HepG2 (cell line): Measurements from ENCODE around the gene POLQ. TPM values are rescaled to one million over a fixed set of nuclear protein-coding genes. Genes with fewer than 3 reads are reported as not detected.

Experiments used
- ATAC-seq: fragments of 200-7000 bp; cut with Tn5 transposase; 3 replicates; pipeline ENCODE4 v1.9.1; 2020; ENCODE audit warnings: mild to moderate bottlenecking, moderate library complexity
- BruUV-seq: library from RNA; stranded (reverse); fragments of 400-500 nt; replicated peaks from 2 replicates; lab custom pipeline; 2021; lab: Mats Ljungman, UMichigan
- CTCF ChIA-PET: fragments of 300-600 bp; formaldehyde crosslinking; extraction: SDS; loops from one replicate; lab custom pipeline; 2021; ENCODE audit warnings: low total read pairs, inconsistent platforms, low intra/inter-chr PET ratio; lab: Yijun Ruan, JAX
- POLR2A ChIA-PET: fragments of 350-600 bp; sonication (Branson Sonifier 250); formaldehyde crosslinking; loops from one replicate; lab custom pipeline; 2020; ENCODE audit warnings: antibody characterized with exemption, inconsistent platforms; lab: Yijun Ruan, JAX
- DNase-seq: peaks from one replicate; pipeline ENCODE4 v3.0.0-alpha.2; 2015; ENCODE audit warnings: low spot score
- FAIRE-seq: peaks from 3 replicates; lab custom pipeline; 2011; peaks lifted over from hg19 to GRCh38; lab: Jason Lieb, UNC
- H2AFZ ChIP-seq: one replicate; pipeline ENCODE4 v1.6.1; 2011; ENCODE audit warnings: low read length, inconsistent platforms
- H3K27ac ChIP-seq: fragments of 300-600 bp; 3 replicates; pipeline ENCODE4 v1.8.0; 2011; ENCODE audit warnings: mixed run types, mild to moderate bottlenecking, mixed read lengths, low read length, inconsistent platforms; ENCODE audit not compliant: insufficient read depth; ENCODE audit errors: extremely low read length
- H3K27me3 ChIP-seq, 2 experiments: fragments of 200-600 bp in 1 of 2; 2 replicates in 1 of 2; 3 replicates in 1 of 2; pipeline versions ENCODE4 v1.6.0 to v1.8.0; 2011; ENCODE audit warnings: low read length in 2 of 2, mild to moderate bottlenecking in 2 of 2, moderate library complexity in 2 of 2, inconsistent platforms in 1 of 2; ENCODE audit not compliant: insufficient read depth in 2 of 2, control insufficient read depth in 1 of 2
- H3K36me3 ChIP-seq, 2 experiments: fragments of 200-600 bp in 1 of 2; replicated peaks in 1 of 2; 2 replicates in 1 of 2; 3 replicates in 1 of 2; pipeline versions ENCODE4 v1.5.1 to v1.8.0; 2011; ENCODE audit warnings: low read length in 2 of 2, inconsistent platforms in 1 of 2; ENCODE audit not compliant: insufficient read depth in 2 of 2, control insufficient read depth in 1 of 2
- H3K4me1 ChIP-seq: 2 replicates; pipeline ENCODE4 v1.5.1; 2012; ENCODE audit warnings: low read length, inconsistent platforms; ENCODE audit not compliant: insufficient read depth
- H3K4me2 ChIP-seq: 2 replicates; pipeline ENCODE4 v1.6.0; 2011; ENCODE audit warnings: low read depth, low read length, inconsistent platforms
- H3K4me3 ChIP-seq, 3 experiments: fragments of 200-600 bp in 1 of 3; sonication (generic), shearing (Covaris generic) in 1 of 3; replicated peaks in 1 of 3; 2 replicates each; pipeline ENCODE4 v1.5.1; 2011 to 2016; ENCODE audit warnings: low read length in 3 of 3, inconsistent platforms in 2 of 3, low read depth in 2 of 3, mild to moderate bottlenecking in 2 of 3, control low read depth in 1 of 3, mixed read lengths in 1 of 3; ENCODE audit not compliant: insufficient read depth in 1 of 3
- H3K79me2 ChIP-seq: one replicate; pipeline ENCODE4 v1.6.1; 2011; ENCODE audit warnings: low read length, inconsistent platforms; ENCODE audit not compliant: insufficient read depth
- H3K9ac ChIP-seq: 2 replicates; pipeline ENCODE4 v1.6.0; 2011; ENCODE audit warnings: mild to moderate bottlenecking, low read depth, low read length, inconsistent platforms; ENCODE audit not compliant: insufficient read depth
- H3K9me3 ChIP-seq: 2 replicates; pipeline ENCODE4 v1.5.1; 2012; ENCODE audit warnings: mild to moderate bottlenecking, low read length
- H4K20me1 ChIP-seq: 2 replicates; pipeline ENCODE4 v1.6.0; 2011; ENCODE audit warnings: inconsistent platforms, mild to moderate bottlenecking, low read length, moderate library complexity; ENCODE audit not compliant: insufficient read depth
- AGO1 ChIP-seq: fragments of 200-400 bp; formaldehyde crosslinking; IDR thresholded peaks from 2 replicates; pipeline ENCODE4 v1.6.1; 2017; ENCODE audit warnings: mild to moderate bottlenecking, low read depth, low read length, moderate library complexity; ENCODE audit not compliant: poor library complexity, severe bottlenecking
- ZNF570 ChIP-seq: sonication (generic); formaldehyde crosslinking; IDR thresholded peaks from 2 replicates; pipeline ENCODE4 v1.4.0; 2020; ENCODE audit warnings: mild to moderate bottlenecking, missing genetic modification reagents, borderline replicate concordance
- WGBS: methylation state at CpG from one replicate; pipeline ENCODE4 v1.1.6; 2017; ENCODE audit warnings: low lambda C conversion rate; 5-methylcytosine and 5-hydroxymethylcytosine counted together
- in situ Hi-C: cut with HindIII; loops from 2 replicates; pipeline ENCODE4 v1.10.0; 2017; ENCODE audit warnings: low pct_unique_long_range_greater_than_20kb; ENCODE audit not compliant: extremely low pct_ligation_motif_present
- intact Hi-C: fragments of 100-400 bp; cut with micrococcal nuclease; formaldehyde crosslinking; loops from one replicate; pipeline ENCODE4 v1.10.0; 2022; ENCODE audit not compliant: unreplicated experiment
- polyA plus RNA-seq, 8 experiments: library from polyadenylated mRNA; depleted of rRNA in 3 of 8; stranded (reverse) in 7 of 8; unstranded in 1 of 8; fragments of >200 nt; fragmentation: Illumina TruSeq in 4 of 8; extraction: Trizol in 4 of 8; gene quantifications; 2 replicates each; pipeline versions ENCODE4 v1.2.1 to v1.2.3, GENCODE V29; 2011 to 2016; ENCODE audit warnings: low read depth in 4 of 8, missing spikeins in 1 of 8, mixed read lengths in 1 of 8; ENCODE audit not compliant: insufficient read depth in 1 of 8
- total RNA-seq, 5 experiments: library from RNA; depleted of rRNA; stranded (reverse); fragments of >200 nt; fragmentation: Illumina TruSeq; extraction: Trizol; gene quantifications; 2 replicates each; pipeline ENCODE4 v1.2.3, GENCODE V29; 2016; ENCODE audit warnings: low read depth in 1 of 5
- TF ChIP-seq, protein P1 (sequence below), 2 experiments: IDR thresholded peaks; 2 replicates each; pipeline ENCODE4 v1.6.1; 2011 to 2012; ENCODE audit warnings: low read length in 2 of 2, borderline replicate concordance in 1 of 2, low read depth in 1 of 2, mild to moderate bottlenecking in 1 of 2, moderate library complexity in 1 of 2

Gene POLQ
- total and polyA plus RNA-seq, 2 of the 13 experiments (the other 11 are each of a cell fraction or from before 2014, with no cell fraction given), result 2.5 to 18.6 TPM

GRCh38 chr3:121517953-121518655, 27.7 kb downstream of the POLQ start:
- CTCF ChIA-PET, result no interaction called here
- DNase-seq (no peak), FAIRE-seq (no peak), ATAC-seq (no peak)
- Histone ChIP-seq H3K4me1 (no peaks in the 10 kb centered on the region), H3K9me3 (no peaks in the 10 kb centered on the region), H3K27me3 (no peaks in the 10 kb centered on the region), H3K4me2 (no peak overlapping the region), H3K4me3 (no peak overlapping the region), H3K36me3 (peaks cover 4 to 19% of the 10 kb centered on the region in 2 experiments; a peak in 4 of 5 replicates), H3K79me2 (no peaks in the 10 kb centered on the region), H2AFZ (no peak overlapping the region), H3K9ac (no peak overlapping the region), H3K27ac (no peak overlapping the region), H4K20me1 (no peaks in the 10 kb centered on the region)
- BruUV-seq, result no TSS peak
- in situ Hi-C loops, result no loop called here
- POLR2A ChIA-PET, result no interaction called here
- intact Hi-C loops, result no loop called here
- WGBS, result 98% methylated on average over 5 of the region's 5 CpGs
- TF ChIP-seq ZNF570, result no peak
- no peak for TF ChIP-seq AGO1
- TF ChIP-seq, protein P1, sequence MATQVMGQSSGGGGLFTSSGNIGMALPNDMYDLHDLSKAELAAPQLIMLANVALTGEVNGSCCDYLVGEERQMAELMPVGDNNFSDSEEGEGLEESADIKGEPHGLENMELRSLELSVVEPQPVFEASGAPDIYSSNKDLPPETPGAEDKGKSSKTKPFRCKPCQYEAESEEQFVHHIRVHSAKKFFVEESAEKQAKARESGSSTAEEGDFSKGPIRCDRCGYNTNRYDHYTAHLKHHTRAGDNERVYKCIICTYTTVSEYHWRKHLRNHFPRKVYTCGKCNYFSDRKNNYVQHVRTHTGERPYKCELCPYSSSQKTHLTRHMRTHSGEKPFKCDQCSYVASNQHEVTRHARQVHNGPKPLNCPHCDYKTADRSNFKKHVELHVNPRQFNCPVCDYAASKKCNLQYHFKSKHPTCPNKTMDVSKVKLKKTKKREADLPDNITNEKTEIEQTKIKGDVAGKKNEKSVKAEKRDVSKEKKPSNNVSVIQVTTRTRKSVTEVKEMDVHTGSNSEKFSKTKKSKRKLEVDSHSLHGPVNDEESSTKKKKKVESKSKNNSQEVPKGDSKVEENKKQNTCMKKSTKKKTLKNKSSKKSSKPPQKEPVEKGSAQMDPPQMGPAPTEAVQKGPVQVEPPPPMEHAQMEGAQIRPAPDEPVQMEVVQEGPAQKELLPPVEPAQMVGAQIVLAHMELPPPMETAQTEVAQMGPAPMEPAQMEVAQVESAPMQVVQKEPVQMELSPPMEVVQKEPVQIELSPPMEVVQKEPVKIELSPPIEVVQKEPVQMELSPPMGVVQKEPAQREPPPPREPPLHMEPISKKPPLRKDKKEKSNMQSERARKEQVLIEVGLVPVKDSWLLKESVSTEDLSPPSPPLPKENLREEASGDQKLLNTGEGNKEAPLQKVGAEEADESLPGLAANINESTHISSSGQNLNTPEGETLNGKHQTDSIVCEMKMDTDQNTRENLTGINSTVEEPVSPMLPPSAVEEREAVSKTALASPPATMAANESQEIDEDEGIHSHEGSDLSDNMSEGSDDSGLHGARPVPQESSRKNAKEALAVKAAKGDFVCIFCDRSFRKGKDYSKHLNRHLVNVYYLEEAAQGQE (IDR thresholded peaks at IDR 0.05; ENCODE audit: borderline replicate concordance in 1 of 2, low read depth in 1 of 2, low read length in 2 of 2), result no peak
